ENCODE data around the gene MYBL2.

Gene MYBL2

DNA sequence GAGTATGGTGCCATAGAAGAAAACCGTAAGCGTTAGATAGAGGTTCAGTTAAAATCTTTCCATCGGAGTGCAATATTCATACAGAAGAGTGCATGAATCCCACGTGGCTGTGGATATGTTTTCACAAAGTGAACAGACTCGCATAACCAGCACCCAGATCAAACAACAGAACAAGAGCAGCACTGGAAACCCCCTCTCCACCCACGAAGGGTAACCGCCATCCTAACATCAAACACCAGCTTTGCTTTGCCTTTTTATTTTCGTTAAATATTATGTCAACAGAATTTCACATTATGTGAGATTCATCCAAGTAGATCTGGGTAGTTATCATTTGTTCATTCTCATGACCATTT is 55.2 kb downstream of the MYBL2 start:
- no peak for DNase-seq (ENCODE audit: low read depth in 2 of 3, low spot score in 2 of 3)

GRCh38 chr20:43723186-43723585 is 56.3 kb downstream of the MYBL2 start:
- no peak for DNase-seq (ENCODE audit: low read depth in 2 of 3, low spot score in 2 of 3)

DNA sequence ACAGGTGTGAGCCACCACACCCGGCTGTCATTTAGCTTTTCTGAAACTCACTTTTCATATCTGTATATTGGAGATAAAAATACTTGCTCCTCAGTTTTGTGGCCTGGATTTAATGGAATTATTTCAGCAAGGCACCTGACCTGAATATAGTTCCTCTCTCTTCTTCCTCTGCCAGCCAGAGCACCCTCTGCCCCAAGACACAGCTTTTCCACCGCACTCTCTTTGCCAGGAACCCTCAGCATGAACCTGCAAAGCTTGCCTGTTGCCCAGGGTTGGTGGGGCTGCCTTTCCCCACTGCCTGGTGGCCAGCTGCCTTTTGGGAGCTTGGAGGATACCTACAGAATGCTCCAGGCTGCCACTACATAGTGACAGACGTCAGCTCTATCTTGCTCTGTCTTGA is 56.8 kb downstream of the MYBL2 start:
- DNase-seq (ENCODE audit: low read depth in 2 of 3, low spot score in 2 of 3): no peak

- no peak for DNase-seq (ENCODE audit: low read depth in 2 of 3, low spot score in 2 of 3)
Observed at GRCh38 chr20:43724383-43724782, 57.5 kb downstream of the MYBL2 start.

DNA sequence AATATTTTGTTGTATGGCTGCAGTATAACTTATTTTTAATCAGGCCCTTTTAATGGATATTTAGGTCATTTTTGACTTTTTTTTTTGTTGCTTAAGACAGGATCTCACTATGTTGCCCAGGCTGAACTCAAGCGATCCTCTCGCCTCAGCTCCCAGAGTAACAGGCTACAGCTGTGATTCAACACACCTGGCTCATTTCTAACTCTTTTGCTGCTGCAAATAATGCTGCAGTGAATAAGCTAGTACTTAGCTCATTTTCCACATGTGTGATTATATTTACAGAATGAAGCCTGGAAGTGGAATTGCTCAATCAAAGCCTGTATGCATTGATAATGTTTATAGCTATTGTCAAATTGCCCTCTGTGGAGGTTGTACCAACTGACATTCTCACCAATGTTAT is 58.8 kb downstream of the MYBL2 start:
- DNase-seq (ENCODE audit: low read depth in 2 of 3, low spot score in 2 of 3): no peak

DNA sequence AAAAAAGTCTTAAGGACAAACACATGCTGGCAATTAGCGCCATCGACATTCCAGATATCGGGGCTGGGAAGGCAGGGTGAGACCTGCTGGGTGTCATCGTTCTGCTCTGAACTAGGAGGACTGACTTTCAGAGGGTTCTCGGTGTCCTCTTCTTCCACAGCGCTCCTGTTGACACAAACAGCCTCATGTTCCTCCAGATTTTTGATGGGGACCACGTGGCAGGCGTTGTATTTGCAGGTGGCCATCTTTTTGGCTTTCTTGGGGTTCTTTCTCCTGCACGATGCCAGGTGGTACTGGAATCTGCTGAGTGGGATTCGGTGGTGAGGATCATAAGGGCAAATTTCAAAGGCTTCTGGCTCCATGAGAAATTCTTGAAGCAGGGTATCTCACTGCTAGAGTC is 59.4 kb downstream of the MYBL2 start:
- no peak for DNase-seq (ENCODE audit: low read depth in 2 of 3, low spot score in 2 of 3)

- no peak for DNase-seq (ENCODE audit: low read depth in 2 of 3, low spot score in 2 of 3)
Observed at GRCh38 chr20:43726811-43727338, 60.0 kb downstream of the MYBL2 start, which contains the start of gene GTSF1L. GTSF1L (minus strand) TSS chr20:43727002; CDS start chr20:43726694, 308 bp downstream.

- no peak for DNase-seq (ENCODE audit: low read depth in 2 of 3, low spot score in 2 of 3)
Observed at GRCh38 chr20:43727980-43728590, 61.2 kb downstream of the MYBL2 start.

- no peak for DNase-seq (ENCODE audit: low read depth in 2 of 3, low spot score in 2 of 3)
Observed at GRCh38 chr20:43728686-43729255, 61.9 kb downstream of the MYBL2 start.

DNA sequence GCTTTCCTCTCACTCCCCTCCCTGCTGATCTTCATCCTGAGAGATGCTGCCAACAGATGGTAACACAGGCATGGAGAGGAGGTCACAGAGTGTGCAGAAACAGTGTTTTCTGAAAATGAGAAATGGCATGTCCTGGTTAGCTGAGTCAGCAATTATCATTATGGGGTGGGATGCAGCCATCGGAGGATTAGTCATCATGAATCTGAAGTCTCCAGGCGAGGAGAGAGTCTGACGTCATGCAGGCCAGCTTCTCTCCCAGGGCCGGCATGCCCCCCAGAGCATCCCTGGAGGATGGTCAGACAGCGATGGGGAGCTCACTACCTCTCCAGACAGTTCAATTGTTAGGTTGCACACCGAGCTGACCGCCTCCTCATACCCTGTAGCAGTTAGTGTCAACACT is 64.6 kb downstream of the MYBL2 start:
- no peak for DNase-seq (ENCODE audit: low read depth in 2 of 3, low spot score in 2 of 3)

DNA sequence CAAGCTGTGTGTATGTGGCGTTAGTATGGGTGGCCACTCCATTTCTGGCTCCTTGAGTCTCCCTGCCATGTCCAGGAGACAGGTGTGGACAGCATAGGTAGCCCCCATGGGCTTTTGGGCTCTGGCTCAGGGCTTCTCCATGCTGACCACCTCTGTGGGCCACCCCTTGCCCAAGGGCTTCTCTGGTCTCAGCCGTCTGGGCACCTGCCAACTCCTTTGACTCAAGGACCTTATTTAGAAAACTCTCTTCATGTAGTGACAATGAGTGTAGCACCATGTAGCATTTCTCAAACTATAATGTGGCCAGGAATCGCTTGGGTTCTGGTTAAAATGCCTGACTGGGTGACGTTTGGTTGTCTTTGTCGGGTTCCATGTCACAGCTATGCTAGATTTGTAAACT is 65.0 kb downstream of the MYBL2 start:
- DNase-seq (ENCODE audit: low read depth in 2 of 3, low spot score in 2 of 3): no peak

DNA sequence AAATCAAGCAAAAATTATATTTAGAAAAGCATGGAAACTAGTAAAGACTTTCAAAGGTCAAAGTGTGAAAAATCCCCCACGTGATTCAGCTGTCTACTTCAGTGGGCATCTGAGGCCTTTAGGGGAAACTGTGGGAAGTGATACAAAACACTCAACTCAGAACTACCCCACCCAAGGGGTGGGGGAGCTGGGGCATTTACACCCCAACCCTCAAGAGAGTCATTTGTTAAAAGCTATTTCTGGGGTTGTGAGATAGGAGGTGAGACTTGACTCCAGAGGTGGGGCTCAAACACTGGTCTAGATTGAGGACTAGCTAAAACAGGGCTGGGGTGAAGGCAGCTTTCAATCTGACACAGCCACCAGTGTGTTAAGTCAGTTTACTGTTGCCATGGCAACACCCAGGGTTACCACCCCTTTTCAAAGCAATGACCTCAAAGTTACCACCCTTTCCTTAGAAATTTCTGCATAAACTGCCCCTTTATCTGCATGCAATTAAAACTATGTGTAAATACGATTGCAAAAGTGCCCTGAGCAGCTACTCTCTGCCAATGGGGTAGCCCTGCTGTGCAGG is 69.8 kb downstream of the MYBL2 start:
- DNase-seq (ENCODE audit: low read depth in 2 of 3, low spot score in 2 of 3): peak in 1 of 3 experiments; percentile 18

DNA sequence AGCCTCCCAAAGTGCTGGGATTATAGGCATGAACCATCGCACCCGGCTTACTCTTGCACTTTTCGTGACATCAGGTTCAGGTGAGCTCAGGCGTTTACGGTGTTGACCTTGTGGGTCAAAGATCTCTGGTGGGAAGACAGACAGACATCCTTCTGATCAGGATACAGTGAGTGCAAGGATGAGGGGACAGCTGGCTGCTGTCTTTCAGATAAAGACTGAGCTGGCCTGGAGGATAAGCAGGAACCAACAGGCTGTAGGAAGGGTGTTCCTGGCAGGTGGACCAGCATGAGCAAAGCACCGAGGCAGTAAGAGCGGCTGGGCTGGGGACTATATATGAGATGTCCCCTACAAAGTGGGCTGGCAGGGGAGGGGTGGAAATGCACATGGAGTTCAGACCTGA is 71.0 kb downstream of the MYBL2 start:
- no peak for DNase-seq (ENCODE audit: low read depth in 2 of 3, low spot score in 2 of 3)

- no peak for DNase-seq (ENCODE audit: low read depth in 2 of 3, low spot score in 2 of 3)
Observed at GRCh38 chr20:43739148-43739749, 72.3 kb downstream of the MYBL2 start.

DNA sequence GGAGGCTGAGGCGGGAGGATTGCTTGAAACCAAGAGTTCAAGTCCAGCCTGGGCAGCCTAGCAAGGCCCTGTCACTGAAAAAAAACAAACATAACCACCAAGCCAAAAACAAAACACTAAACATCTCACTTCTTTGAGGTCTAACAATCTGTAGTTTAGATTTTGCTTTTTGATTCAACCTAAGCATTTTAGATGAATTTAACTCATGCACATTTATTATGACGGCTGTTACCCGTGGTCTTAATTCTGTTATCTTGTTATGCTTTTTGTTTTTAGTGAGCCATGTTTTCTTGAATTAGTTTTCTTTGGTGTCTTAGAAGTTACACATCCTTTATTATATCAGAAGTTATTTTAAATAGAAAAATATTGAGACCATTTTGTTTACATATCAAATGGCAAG is 73.7 kb downstream of the MYBL2 start:
- DNase-seq (ENCODE audit: low read depth in 2 of 3, low spot score in 2 of 3): no peak

DNA sequence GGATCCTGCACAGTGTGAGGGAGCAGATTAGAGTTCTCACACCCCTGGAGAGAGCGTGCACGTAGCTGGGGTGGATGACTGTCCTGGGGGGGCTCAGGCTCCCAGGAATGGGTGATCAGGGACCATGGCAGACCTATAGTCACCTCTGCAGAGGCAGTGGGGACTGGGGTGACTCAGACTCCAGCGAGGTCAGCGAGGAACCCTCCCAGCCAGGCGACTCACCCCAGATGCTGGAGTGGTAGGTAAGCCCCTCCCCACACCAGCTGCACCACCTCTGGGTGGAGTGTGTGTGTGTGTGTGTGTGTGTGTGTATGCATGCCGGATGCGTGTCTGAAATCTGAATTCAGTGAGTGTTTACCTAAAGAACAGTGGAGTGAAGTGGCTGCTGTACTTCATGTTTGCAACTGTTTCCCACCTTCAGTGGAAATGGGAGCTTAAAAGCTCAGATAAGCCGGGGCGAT is 77.3 kb downstream of the MYBL2 start:
- DNase-seq (ENCODE audit: low read depth in 2 of 3, low spot score in 2 of 3): no peak

DNA sequence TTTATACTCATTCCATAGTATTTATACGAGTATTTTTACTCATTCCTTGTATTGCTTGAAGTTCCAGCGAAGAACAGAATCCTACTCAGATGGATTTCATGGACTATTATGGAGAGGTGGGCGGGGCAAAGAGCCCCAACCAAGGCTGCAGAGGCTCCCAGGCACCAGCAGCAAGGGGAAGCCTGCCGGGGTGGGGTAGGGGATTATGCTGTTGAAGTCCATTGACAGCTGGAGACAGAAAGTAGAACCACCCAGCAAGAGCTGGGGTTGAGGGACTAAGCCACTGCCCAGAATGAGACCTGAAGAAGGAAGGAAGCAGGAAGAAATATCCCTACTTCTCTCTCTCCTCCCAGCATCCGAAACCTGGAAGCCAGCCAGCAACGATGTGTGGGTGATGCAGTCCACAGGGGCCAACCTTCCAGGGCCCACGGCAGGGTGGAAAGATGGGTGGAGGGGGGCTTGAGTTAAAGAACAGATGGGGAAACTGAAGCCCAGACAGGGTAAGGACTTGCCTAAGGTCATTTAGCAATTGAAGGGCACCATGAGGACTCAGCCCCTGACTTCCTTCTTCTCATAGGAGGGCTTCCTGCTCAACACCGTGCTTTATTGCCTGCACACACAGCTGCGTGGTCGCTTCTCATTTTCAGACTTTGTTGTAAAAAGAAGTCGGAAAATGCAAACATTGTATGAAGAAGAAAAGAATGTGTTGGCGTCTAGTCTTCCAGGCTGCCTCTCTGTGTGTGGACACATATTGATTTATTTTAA is 78.2 kb downstream of the MYBL2 start:
- DNase-seq (ENCODE audit: low read depth in 2 of 3, low spot score in 2 of 3): no peak

DNA sequence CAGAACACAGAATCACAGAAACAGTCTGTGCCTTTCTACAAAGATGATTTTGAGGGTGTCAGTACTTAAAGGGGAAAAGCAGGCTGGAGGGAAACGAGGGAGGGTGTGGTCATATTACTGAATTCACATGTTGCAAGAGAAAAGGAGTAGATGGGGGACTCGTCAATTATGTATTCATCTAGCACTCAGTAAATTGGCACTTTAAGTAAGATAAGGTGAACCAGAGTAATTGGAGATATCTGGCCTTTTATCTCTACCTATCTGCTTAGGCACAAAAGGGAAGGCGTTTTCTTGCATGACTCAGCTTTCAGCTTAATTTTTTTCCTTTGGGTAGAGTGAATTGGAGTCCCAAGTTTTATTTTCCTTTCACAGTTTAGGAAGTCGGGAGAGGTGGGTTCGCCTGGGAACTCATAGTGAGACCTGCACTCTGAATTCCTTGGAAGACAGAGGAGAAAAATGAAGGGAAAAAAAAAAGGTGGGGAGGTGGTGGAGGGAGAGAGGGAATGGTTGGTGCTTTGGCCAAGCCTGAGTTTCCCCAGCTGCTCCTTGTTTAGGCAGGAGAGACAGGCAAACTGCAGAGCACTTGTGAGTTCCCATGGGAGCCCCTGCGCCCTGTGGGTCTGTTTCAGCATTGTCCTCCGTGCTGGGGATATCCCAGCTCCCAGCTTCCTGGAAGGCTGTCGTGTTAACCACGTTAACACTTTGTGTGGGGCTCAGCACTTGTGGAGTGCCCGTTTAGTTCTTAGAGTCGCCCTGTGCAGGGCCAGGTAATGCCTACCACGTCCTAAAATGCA is 79.6 kb downstream of the MYBL2 start:
- no peak for DNase-seq (ENCODE audit: low read depth in 2 of 3, low spot score in 2 of 3)

DNA sequence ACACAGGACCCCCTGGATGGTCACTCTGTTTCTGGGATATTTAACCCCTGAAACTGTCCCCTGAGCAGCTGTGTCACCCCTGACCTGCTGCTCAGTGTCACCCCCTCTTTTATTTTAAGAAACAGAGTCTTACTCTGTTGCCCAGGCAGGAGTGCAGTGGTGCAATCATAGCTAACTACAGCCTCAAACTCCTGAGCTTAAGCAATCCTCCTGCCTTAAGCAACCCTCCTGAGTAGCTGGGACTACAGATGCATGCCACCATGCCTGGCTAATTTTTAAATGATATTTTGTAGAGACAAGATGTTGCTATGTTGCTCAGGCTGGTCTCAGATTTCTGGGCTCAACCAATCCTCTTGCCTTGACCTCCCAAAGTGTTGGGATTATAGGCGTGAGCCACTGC is 81.4 kb downstream of the MYBL2 start:
- no peak for DNase-seq (ENCODE audit: low read depth in 2 of 3, low spot score in 2 of 3)

GRCh38 chr20:43749734-43750294 is 82.9 kb downstream of the MYBL2 start:
- DNase-seq (ENCODE audit: low read depth in 2 of 3, low spot score in 2 of 3): peak; percentile 57 to 95 (median 94)

Data from activated CD8-positive, alpha-beta memory T cell treated with anti-CD3 and anti-CD28 coated beads for 48 hours (primary cell).